ENCODE measurements around the gene ABHD1. TPM values are rescaled to one million over a fixed set of nuclear protein-coding genes. Genes with fewer than 3 reads are reported as not detected.
"Not testable (repeated sequence)": the region's sequence is repeated elsewhere in the genome, so short reads cannot be mapped to it uniquely, and the experiment has no call there.

ABHD1 gene
- total RNA-seq, 2 experiments from 2014 or later: 0.23 to 0.45 TPM

DNA sequence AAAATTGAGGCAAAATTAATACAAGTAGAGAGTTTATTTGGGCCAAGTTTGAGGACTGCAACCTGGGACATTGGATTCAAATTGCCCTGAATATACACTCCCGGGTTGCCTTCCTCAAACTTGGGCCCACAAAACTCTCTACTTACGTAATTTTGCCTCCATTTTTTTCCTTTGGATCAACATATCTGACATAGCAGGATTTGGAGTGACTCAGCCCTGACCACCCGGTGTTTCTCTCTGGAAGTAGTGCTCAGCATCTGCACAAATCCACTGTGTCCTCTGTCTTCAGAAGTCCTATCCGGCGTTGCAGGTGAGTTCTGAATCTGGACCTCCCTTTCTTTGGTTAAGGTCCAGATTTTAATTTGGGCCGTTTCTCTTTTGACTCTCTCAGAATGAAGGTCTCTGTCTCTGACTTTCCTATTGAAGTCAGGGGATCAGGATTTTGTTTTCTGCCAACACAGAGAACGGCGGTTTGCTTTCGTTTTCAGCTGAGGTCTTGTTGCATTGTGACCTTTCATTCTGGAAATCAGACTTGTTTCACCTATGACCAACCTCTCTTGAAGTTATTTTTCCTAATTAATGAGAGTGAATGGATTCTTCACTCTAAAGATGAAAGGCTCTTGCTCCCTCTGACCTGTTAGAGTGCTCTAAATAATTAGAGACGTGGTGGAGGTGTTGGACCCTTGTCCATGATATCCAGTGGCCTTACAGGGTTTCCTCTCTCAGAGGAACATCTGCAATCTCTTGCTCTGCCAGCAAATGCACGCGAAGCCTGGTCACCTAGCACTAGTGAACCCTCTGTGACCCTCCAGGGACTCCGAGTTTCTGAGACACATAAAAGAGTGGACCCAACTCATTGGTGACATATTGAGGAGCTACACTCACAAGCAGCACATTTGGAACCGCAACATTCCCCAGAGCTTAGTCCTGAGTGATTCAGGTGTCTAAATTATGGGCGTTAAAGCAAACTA lies 38.8 kb downstream of the ABHD1 start:
- H3K27ac Mint-ChIP-seq: no peak overlapping the region
- ATAC-seq (no peak), DNase-seq (no peak)
- POLR2A ChIA-PET: no interaction called here
- H3K9me3 Mint-ChIP-seq (ENCODE audit: insufficient read depth): no peaks in the 10 kb centered on the region
- H3K36me3 Mint-ChIP-seq (ENCODE audit: low read depth): no peaks in the 10 kb centered on the region
- H3K4me1 Mint-ChIP-seq (ENCODE audit: low read depth): peaks cover 8% of the 10 kb centered on the region
- CTCF ChIA-PET: interaction anchor here (0.6 to 0.8 kb wide), 2 partner anchors 11 to 156 kb away, joined by 3 to 4 read pairs; no protein-coding TSS in a partner anchor
- no peaks in the 10 kb centered on the region for H3K27me3 Mint-ChIP-seq (ENCODE audit: low read depth)
- no peak overlapping the region for H3K4me3 Mint-ChIP-seq

DNA sequence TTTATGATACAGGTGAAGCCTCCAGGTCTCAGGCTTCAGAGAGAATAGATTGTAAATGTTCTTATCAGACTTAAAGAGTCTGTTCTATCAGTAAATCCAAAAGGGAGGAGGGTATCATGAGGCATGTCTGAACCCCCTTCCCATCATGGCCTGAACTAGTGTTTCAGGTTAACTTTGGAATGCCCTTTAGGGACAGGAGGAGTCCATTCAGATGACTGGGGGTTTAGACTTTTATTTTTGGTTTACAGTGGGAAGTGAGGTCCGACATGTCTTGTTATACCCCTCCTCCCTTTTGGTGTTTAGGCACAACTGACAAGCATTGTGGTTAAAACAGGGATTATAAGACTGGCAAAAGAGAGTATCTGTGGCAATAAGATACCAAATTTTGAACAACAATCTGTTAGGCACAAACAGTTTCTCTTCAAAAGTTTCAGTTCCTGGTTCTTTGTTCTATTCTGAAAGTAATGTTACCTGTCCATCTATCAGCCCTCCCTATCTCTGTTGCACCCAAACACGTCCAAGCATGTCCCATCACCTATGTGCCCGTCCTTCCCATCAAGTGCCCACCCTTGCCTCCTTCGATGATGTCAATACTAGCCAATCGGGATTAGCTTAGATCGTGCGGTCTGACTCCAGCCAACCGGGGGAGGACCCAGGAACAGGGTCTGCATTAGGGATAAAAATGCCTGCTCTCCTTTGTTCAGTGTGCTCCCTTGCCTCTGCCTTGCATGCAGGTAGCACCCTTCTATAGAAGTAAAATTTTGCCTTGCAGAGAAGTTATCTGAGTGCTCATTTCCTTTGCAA lies 41.5 kb downstream of the ABHD1 start:
- ChIA-PET CTCF (no interaction called here), POLR2A (interaction anchor here (0.6 kb wide), 1 partner anchor 635 kb away, joined by 3 read pairs; no protein-coding TSS in a partner anchor)
- H3K9me3 Mint-ChIP-seq (ENCODE audit: insufficient read depth): no peaks in the 10 kb centered on the region
- peaks cover 8% of the 10 kb centered on the region for H3K4me1 Mint-ChIP-seq (ENCODE audit: low read depth)
- no peak overlapping the region for H3K4me3 Mint-ChIP-seq
- peaks cover 2% of the 10 kb centered on the region for H3K27me3 Mint-ChIP-seq (ENCODE audit: low read depth)
- DNase-seq (no peak), ATAC-seq (no peak)
- no peaks in the 10 kb centered on the region for H3K36me3 Mint-ChIP-seq (ENCODE audit: low read depth)
- no peak overlapping the region for H3K27ac Mint-ChIP-seq

DNA sequence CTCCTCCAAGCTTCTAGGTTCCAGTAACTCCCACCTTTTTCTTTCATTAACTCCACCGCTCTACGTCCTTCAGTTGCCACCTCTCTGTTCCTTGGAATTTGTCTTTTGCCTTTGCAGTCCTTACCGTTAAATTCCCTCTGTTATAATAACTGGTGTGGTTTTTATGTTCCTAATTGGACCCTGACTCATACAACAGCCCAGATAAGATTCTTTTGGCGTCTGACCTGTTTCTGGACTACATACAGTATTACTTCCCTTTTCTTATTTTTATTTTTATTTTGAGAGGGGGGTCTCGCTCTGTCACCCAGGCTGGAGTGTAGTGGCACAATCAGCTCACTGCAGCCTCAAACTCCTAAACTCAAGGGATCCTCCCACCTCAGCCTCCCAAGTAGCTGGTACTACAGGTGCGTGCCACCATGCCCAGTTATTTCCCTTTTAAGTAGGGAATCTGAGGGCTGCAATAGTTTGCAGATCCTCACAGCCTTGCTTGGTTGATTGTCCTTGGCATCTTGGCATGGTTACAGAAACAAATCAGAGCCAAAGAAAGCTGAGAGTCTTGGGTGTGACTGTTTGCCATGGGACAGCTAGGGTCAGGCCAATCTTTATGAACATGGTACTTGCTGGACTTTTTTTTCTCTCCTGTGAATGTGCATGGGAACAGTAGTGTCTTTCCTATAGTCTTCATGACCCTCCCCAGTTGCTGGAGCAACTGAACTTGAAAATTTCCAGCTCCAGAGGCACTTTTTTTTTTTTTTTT lies 47.1 kb downstream of the ABHD1 start:
- ChIA-PET CTCF (interaction anchor here (0.7 to 3.5 kb wide), 16 partner anchors 10 to 209 kb away, joined by 3 to 24 read pairs (median 6); partner anchors contain the start of genes PREB and TRIM54), POLR2A (interaction anchor here (1.1 kb wide), 1 partner anchor 9 kb away, joined by 3 read pairs; no protein-coding TSS in a partner anchor)
- peaks cover 14% of the 10 kb centered on the region for H3K27me3 Mint-ChIP-seq (ENCODE audit: low read depth)
- no peak overlapping the region for H3K4me3 Mint-ChIP-seq
- ATAC-seq: no peak
- H3K9me3 Mint-ChIP-seq (ENCODE audit: insufficient read depth): no peaks in the 10 kb centered on the region
- H3K4me1 Mint-ChIP-seq (ENCODE audit: low read depth): peaks cover 7% of the 10 kb centered on the region
- DNase-seq: no peak
- H3K36me3 Mint-ChIP-seq (ENCODE audit: low read depth): no peaks in the 10 kb centered on the region
- no peak overlapping the region for H3K27ac Mint-ChIP-seq

DNA sequence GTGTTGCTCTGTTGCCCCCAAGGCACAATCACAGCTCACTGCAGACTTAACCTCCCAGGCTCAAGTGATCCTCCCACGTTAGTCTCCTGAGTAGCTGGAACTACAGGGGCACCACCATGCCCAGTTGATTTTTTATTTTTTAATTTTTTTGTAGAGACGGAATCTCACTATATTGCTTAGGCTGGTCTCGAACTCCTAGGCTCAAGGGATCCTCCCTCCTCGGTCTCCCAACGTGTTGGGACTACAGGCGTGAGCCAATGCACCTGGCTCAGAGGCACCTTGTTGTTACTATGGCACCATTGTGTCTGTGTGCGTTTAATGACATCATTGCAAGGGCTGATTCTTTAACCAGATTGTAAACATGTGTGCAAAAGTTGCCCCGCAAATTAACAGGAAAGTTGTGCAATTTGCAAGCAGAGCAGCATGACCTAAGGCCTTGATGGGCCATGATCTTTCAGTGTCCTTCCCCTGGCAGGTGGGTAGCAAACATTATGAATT lies 47.8 kb downstream of the ABHD1 start:
- CTCF ChIA-PET: interaction anchor here (0.9 to 3.5 kb wide), 6 partner anchors 9 to 131 kb away, joined by 3 to 24 read pairs (median 10); partner anchors contain the start of genes PREB and TRIM54
- POLR2A ChIA-PET: no interaction called here
- Mint-ChIP-seq H3K9me3 (ENCODE audit: insufficient read depth) (no peaks in the 10 kb centered on the region), H3K36me3 (ENCODE audit: low read depth) (no peaks in the 10 kb centered on the region), H3K4me3 (no peak overlapping the region), H3K27ac (no peak overlapping the region), H3K4me1 (ENCODE audit: low read depth) (peaks cover 7% of the 10 kb centered on the region), H3K27me3 (ENCODE audit: low read depth) (peaks cover 18% of the 10 kb centered on the region)
- no peak for ATAC-seq
- DNase-seq: no peak

DNA sequence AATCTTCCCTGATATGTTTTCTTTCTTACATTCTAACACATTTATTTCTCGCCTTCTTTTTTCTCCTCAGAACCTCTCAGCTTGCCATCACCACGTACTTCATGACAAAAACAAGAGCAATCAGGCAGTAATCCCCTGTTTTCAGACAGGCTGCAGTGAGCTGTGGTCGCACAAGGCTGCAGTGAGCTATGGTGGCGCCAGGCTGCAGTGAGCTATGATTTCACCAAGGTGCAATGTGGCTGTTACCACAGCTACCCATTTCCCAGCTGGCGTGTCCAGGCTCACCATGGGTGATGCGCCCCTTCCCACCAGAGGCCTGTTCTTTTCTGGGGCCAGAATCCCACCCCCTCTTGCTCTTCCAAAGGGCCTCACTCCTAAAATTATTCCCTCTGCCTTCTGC lies 51.0 kb downstream of the ABHD1 start:
- DNase-seq: no peak
- CTCF ChIA-PET: interaction anchor here (0.6 to 1.8 kb wide), 2 partner anchors 17 to 216 kb away, joined by 3 to 8 read pairs; no protein-coding TSS in a partner anchor

DNA sequence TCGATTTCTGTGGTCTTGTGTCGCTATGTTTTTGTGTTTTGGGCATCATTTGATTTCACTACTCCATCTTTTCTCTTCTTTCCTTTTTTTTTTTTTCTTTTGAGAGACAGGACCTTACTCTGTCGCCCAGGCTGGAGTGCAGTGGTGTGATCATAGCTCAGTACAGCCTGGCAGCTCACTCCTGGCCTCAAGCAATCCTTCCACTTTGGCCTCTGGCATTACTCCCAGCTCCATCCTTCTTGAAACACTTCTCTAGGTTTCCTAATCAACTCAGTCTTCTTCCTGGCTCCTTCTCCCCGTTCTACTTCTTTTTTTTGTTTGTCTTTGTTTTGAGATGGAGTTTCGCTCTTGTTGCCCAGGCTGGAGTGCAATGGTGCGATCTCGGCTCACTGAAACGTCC lies 51.7 kb downstream of the ABHD1 start:
- Mint-ChIP-seq H3K9me3 (ENCODE audit: insufficient read depth) (no peaks in the 10 kb centered on the region), H3K4me1 (ENCODE audit: low read depth) (peaks cover 2% of the 10 kb centered on the region), H3K27me3 (ENCODE audit: low read depth) (peaks cover 33% of the 10 kb centered on the region), H3K4me3 (no peak overlapping the region), H3K36me3 (ENCODE audit: low read depth) (no peaks in the 10 kb centered on the region), H3K27ac (no peak overlapping the region)
- ChIA-PET POLR2A (interaction anchor here (0.6 kb wide), 2 partner anchors 29 to 38 kb away, joined by 3 to 4 read pairs; no protein-coding TSS in a partner anchor), CTCF (interaction anchor here (0.6 to 1.8 kb wide), 2 partner anchors 16 to 216 kb away, joined by 3 to 8 read pairs; no protein-coding TSS in a partner anchor)
- no peak for ATAC-seq
- DNase-seq: no peak

More for the DNA sequence above, 51.0 kb downstream of the ABHD1 start:
- no peaks in the 10 kb centered on the region for H3K9me3 Mint-ChIP-seq (ENCODE audit: insufficient read depth)
- no peak overlapping the region for H3K27ac Mint-ChIP-seq
- H3K4me3 Mint-ChIP-seq: no peak overlapping the region
- H3K27me3 Mint-ChIP-seq (ENCODE audit: low read depth): peaks cover 31% of the 10 kb centered on the region
- H3K36me3 Mint-ChIP-seq (ENCODE audit: low read depth): no peaks in the 10 kb centered on the region
- ATAC-seq: no peak
- POLR2A ChIA-PET: no interaction called here
- peaks cover 2% of the 10 kb centered on the region for H3K4me1 Mint-ChIP-seq (ENCODE audit: low read depth)

DNA sequence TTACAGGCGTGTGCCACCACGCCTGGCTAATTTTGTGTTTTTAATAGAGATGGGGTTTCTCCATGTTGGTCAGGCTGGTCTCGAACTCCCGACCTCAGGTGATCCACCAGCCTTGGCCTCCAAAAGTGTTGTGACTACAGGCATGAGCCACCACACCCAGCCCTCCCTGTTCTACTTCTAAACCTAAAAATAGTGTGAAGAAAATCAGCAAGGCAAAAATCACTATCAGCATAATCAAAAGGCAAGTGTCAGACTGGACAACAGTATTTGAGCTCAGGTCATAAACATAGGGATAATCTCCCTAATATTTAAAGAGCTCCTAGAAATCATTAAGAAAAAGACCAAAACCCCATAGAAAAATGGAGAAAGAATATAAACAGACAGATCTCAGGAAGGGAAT lies 52.2 kb downstream of the ABHD1 start:
- not testable (repeated sequence) for H3K9me3 Mint-ChIP-seq (ENCODE audit: insufficient read depth); H3K4me1 Mint-ChIP-seq (ENCODE audit: low read depth); DNase-seq; ATAC-seq; H3K4me3 Mint-ChIP-seq; H3K27ac Mint-ChIP-seq; H3K36me3 Mint-ChIP-seq (ENCODE audit: low read depth)
- ChIA-PET CTCF (interaction anchor here (1.8 kb wide), 1 partner anchor 16 kb away, joined by 8 read pairs; no protein-coding TSS in a partner anchor), POLR2A (interaction anchor here (0.6 kb wide), 1 partner anchor 38 kb away, joined by 4 read pairs; no protein-coding TSS in a partner anchor)
- peaks cover 33% of the 10 kb centered on the region for H3K27me3 Mint-ChIP-seq (ENCODE audit: low read depth)

DNA sequence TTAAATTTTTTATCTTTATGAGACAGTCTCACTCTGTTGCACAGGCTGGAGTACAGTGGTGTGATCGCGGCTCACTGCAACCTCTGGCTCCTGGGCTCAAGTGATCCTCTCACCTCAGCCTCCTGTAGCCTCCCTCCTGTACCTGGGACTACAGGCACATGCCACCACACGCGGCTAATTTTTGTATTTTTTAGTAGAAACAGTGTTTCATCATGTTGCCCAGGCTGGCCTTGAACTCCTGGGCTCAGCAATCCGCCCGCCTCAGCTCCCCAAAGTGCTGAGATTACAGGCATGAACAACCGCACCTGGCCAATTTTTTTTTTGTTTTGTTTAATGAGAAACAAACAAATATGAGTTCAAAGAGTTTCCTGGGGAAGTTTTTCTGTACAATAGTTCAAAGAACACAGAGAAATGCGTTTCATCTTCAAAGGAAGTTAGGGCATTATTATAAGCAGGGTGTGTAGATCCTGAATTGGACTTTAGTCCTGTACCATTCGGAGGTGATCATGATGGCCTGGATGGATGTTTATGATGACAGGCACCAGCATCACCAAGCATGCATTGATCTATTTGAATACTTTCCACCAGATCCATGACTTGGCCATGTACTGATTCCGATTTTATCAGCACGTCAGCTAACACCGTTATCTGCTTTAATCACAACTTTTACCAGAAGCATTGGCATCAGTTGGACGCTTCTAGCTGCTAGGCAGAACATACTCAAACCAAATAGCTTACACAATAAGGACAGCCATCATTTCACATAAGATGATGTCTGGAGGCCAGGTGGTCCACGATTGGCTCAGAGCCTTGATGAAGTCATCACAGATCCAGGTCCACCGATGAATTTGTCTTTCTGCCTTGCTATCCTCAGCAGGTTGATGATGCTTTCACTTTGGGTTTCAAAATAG lies 54.1 kb downstream of the ABHD1 start:
- H3K36me3 Mint-ChIP-seq (ENCODE audit: low read depth): no peaks in the 10 kb centered on the region
- no peak overlapping the region for H3K4me3 Mint-ChIP-seq
- CTCF ChIA-PET: interaction anchor here (1.8 kb wide), 1 partner anchor 8 kb away, joined by 6 read pairs; no protein-coding TSS in a partner anchor
- H3K27ac Mint-ChIP-seq: no peak overlapping the region
- H3K27me3 Mint-ChIP-seq (ENCODE audit: low read depth): peaks cover 36% of the 10 kb centered on the region
- DNase-seq: no peak
- ATAC-seq: no peak
- POLR2A ChIA-PET: no interaction called here
- no peaks in the 10 kb centered on the region for H3K9me3 Mint-ChIP-seq (ENCODE audit: insufficient read depth)
- no peaks in the 10 kb centered on the region for H3K4me1 Mint-ChIP-seq (ENCODE audit: low read depth)

DNA sequence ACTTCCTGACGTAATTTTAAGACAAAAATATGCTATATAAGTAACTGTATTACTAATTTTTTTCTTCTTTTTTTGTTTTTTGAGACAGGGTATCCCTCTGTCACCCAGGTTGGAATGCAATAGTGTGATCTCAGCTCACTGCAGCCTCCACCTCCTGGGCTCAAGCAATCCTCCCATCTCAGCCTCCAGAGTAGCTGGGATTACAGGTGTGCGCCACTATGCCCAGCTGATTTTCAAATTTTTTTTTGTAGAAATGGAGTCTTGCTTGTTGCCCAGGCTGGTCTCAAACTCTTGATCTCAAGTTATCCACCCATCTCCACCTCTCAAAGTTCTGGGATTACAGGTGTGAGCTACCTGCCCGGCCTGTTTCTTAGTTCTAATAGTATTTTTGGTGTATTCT lies 54.9 kb downstream of the ABHD1 start:
- Mint-ChIP-seq H3K27ac (no peak overlapping the region), H3K4me1 (ENCODE audit: low read depth) (no peaks in the 10 kb centered on the region), H3K9me3 (ENCODE audit: insufficient read depth) (no peaks in the 10 kb centered on the region), H3K27me3 (ENCODE audit: low read depth) (peaks cover 36% of the 10 kb centered on the region), H3K4me3 (no peak overlapping the region), H3K36me3 (ENCODE audit: low read depth) (no peaks in the 10 kb centered on the region)
- CTCF ChIA-PET: interaction anchor here (1.8 kb wide), 1 partner anchor 9 kb away, joined by 6 read pairs; no protein-coding TSS in a partner anchor
- ATAC-seq (no peak), DNase-seq (no peak)
- POLR2A ChIA-PET: no interaction called here

DNA sequence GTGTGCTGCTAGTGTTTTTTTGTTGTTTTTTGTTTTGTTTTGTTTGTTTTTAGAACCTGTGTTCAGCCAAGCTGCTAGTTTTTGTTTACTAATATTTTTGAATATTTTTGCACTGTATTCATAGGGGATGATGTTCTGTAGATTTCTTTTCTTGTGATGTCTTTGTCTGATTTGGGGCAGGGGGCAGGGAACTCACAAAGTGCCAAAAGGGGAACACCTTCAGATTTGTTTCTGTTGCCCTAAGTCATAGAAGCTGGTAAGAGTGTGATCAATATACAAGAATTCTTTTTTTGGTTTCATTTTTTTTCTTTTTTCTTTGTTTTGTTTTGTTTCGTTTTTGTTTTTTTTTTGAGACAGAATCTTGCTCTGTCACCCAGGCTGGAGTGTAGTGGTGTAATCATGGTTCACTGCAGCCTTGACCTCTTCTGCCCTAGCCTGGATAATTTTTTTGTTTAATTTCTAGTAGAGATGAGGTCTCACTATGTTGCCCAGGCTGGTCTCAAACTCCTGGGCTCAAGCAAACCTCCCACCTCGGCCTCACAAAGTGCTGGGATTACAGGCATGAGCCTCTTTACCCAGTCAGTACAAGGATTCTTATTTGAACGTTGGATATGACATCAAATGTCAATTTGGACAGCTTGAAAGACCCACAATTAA lies 55.9 kb downstream of the ABHD1 start:
- POLR2A ChIA-PET: no interaction called here
- Mint-ChIP-seq H3K36me3 (ENCODE audit: low read depth) (no peaks in the 10 kb centered on the region), H3K27me3 (ENCODE audit: low read depth) (peaks cover 43% of the 10 kb centered on the region)

More for the DNA sequence above, 55.9 kb downstream of the ABHD1 start:
- peaks cover 2% of the 10 kb centered on the region for H3K4me1 Mint-ChIP-seq (ENCODE audit: low read depth)
- no peak overlapping the region for H3K27ac Mint-ChIP-seq
- CTCF ChIA-PET: interaction anchor here (1.8 to 2.1 kb wide), 2 partner anchors 9 to 10 kb away, joined by 6 to 11 read pairs; no protein-coding TSS in a partner anchor
- H3K4me3 Mint-ChIP-seq: no peak overlapping the region
- no peaks in the 10 kb centered on the region for H3K9me3 Mint-ChIP-seq (ENCODE audit: insufficient read depth)
- no peak for DNase-seq
- no peak for ATAC-seq
